MM.1S (cell line): ENCODE data around the gene USP47.

ENCODE experiments used
- CTCF ChIP-seq: fragments of 300-600 bp; sonication (generic); IDR thresholded peaks from 2 replicates; pipeline ENCODE4 v1.5.1; 2016; ENCODE audit warnings: antibody characterized with exemption, low read length, mixed read lengths
- EZH2 ChIP-seq: fragments of 300-600 bp; sonication (generic); optimal IDR thresholded peaks from 2 replicates; pipeline ENCODE3; 2017; ENCODE audit warnings: low read depth, mild to moderate bottlenecking, antibody characterized with exemption, low read length, mixed read lengths
- EZH2phosphoT487 ChIP-seq: fragments of 300-600 bp; sonication (generic); IDR thresholded peaks from 2 replicates; pipeline ENCODE4 v1.6.1; 2018; ENCODE audit warnings: antibody characterized with exemption, low read length

- TF ChIP-seq CTCF = no peak
- TF ChIP-seq EZH2 = no peak
- no peak for TF ChIP-seq EZH2phosphoT487
These were observed 16.0 kb downstream of the USP47 start for GRCh38 chr11:11857769-11858168.
